ENCODE data around the gene PLCB1. TPM values are rescaled to one million over a fixed set of nuclear protein-coding genes. Genes with fewer than 3 reads are reported as not detected.
A peak's percentile ranks its signal among the peaks of the same experiment; 100 is the strongest.

PLCB1 gene
- total RNA-seq, 2 donors from 2014 or later: 1.8 to 3.0 TPM

DNA sequence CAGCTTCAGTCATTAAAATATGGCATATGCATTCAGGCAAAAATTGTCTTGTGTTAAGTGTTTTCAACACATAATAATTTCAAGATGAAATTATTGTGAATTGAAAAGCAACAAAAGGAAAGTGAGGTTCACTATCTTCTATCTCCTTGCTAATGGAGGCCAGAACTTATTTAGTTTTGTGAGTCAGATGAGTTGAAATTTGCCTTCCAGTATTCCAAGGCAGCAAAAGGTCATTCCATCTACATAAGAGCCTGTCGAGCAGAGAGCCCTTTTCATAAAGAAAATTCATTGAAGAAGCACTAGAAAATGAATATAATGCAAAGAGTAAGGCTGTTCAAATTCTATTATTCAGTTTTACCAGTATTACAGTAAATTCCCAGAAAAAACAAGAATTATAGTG is 274.3 kb downstream of the PLCB1 start:
- peaks cover 3% of the 10 kb centered on the region for H3K27me3 Mint-ChIP-seq
- no peak for ATAC-seq (replicated peaks)
- no peak overlapping the region for H3K4me3 Mint-ChIP-seq
- no peaks in the 10 kb centered on the region for H3K9me3 Mint-ChIP-seq
- H3K36me3 Mint-ChIP-seq (ENCODE audit: low read depth): no peaks in the 10 kb centered on the region
- H3K27ac Mint-ChIP-seq: no peak overlapping the region
- no peaks in the 10 kb centered on the region for H3K4me1 Mint-ChIP-seq

DNA sequence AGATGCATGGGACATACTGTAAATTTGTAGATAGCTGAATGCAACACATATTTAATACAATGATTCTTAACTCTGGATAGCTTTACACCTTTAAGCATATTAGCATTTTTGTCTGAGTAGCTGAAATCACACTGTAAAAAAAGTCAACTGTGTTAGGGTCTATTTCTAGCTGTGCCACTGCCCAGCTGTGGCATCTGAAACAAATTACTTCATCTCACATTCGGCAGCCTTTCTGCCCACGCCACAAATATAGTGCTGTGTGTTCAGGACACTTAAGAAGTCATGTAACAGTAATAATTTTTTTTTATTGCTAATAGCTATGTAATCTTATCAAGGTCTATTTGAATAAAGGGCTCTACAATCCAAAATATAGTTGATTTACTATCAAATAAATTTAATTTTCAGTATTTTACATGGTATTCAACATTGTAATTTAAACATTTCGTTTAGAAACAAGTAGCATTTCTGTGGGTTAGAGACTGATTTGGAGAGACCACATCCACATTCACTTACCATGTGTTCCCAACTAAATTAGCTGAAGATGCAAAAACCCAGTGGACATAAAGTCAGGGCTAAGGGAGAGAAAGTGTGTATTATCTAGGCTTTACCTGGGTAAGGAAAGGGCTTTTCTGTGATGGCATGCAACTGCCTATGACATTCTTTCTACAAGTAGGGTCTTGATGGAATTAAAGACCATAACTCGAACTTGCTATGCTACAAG is 276.7 kb downstream of the PLCB1 start:
- no peak for ATAC-seq (replicated peaks)
- Mint-ChIP-seq H3K4me1 (no peaks in the 10 kb centered on the region), H3K27ac (no peak overlapping the region), H3K27me3 (peaks cover 3% of the 10 kb centered on the region), H3K36me3 (ENCODE audit: low read depth) (no peaks in the 10 kb centered on the region), H3K9me3 (no peaks in the 10 kb centered on the region), H3K4me3 (no peak overlapping the region)

GRCh38 chr20:8413691-8414090 is 281.6 kb downstream of the PLCB1 start:
- Mint-ChIP-seq H3K36me3 (ENCODE audit: low read depth) (no peaks in the 10 kb centered on the region), H3K9me3 (no peaks in the 10 kb centered on the region), H3K4me3 (no peak overlapping the region), H3K27ac (no peak overlapping the region), H3K4me1 (no peaks in the 10 kb centered on the region), H3K27me3 (peaks cover 3% of the 10 kb centered on the region)
- ATAC-seq (replicated peaks): no peak

- H3K27me3 Mint-ChIP-seq: peaks cover 3% of the 10 kb centered on the region
- no peaks in the 10 kb centered on the region for H3K9me3 Mint-ChIP-seq
- no peak overlapping the region for H3K27ac Mint-ChIP-seq
- H3K4me1 Mint-ChIP-seq: no peaks in the 10 kb centered on the region
- no peak overlapping the region for H3K4me3 Mint-ChIP-seq
- ATAC-seq (replicated peaks): no peak
- H3K36me3 Mint-ChIP-seq (ENCODE audit: low read depth): no peaks in the 10 kb centered on the region
Observed at GRCh38 chr20:8414586-8415274, 282.7 kb downstream of the PLCB1 start.

- Mint-ChIP-seq H3K9me3 (no peaks in the 10 kb centered on the region), H3K27ac (no peak overlapping the region), H3K4me1 (peaks cover 8% of the 10 kb centered on the region), H3K4me3 (no peak overlapping the region), H3K36me3 (ENCODE audit: low read depth) (no peaks in the 10 kb centered on the region), H3K27me3 (no peaks in the 10 kb centered on the region)
- ATAC-seq (replicated peaks): no peak
Observed at GRCh38 chr20:8421981-8422380, 289.9 kb downstream of the PLCB1 start.

DNA sequence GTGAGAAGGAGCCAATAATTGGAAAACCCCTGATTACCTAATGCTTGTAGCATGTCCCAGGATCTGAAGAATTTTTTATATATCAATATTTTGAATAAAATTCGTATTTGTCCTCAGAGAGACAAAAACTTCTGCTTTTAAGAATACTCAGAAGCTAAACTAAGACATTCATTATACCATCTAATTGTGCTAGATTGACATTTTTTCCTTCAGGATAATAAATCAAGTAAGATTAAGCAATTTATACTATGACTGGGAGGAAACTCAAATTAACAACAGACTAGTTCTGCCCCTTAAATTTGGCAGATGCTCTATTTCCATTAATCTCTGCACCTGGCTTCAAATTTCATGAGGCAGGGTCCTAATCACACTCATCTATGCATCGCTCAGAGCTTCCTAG is 291.4 kb downstream of the PLCB1 start:
- Mint-ChIP-seq H3K36me3 (ENCODE audit: low read depth) (no peaks in the 10 kb centered on the region), H3K4me3 (no peak overlapping the region), H3K27me3 (no peaks in the 10 kb centered on the region), H3K27ac (no peak overlapping the region), H3K4me1 (peaks cover 9% of the 10 kb centered on the region), H3K9me3 (no peaks in the 10 kb centered on the region)
- no peak for ATAC-seq (replicated peaks)

GRCh38 chr20:8424010-8424409 is 291.9 kb downstream of the PLCB1 start:
- Mint-ChIP-seq H3K4me3 (no peak overlapping the region), H3K4me1 (peaks cover 13% of the 10 kb centered on the region), H3K27ac (no peak overlapping the region), H3K36me3 (ENCODE audit: low read depth) (no peaks in the 10 kb centered on the region), H3K27me3 (no peaks in the 10 kb centered on the region), H3K9me3 (no peaks in the 10 kb centered on the region)
- peak; percentile 37 for ATAC-seq (replicated peaks)

DNA sequence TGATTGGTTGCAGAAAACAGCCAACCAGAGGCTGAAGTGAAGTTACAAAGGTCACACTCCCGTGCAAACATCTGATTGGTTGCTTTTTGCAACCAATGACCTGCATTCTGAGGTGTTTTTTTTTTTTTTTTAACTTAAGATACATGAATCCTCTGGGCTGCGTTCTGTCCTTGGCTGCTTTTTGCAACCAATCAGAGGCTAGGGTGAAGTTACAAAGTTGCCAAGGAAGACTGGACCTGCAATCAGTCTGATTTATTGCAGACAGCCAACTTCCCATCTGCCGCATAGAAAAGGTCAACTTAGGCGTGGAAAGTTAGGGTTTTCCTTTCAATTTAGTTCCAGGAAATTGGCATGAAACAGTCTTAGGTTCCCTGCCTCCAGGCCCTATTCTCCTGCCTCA is 292.9 kb downstream of the PLCB1 start:
- Mint-ChIP-seq H3K4me3 (no peak overlapping the region), H3K4me1 (peaks cover 13% of the 10 kb centered on the region), H3K9me3 (no peaks in the 10 kb centered on the region)

DNA sequence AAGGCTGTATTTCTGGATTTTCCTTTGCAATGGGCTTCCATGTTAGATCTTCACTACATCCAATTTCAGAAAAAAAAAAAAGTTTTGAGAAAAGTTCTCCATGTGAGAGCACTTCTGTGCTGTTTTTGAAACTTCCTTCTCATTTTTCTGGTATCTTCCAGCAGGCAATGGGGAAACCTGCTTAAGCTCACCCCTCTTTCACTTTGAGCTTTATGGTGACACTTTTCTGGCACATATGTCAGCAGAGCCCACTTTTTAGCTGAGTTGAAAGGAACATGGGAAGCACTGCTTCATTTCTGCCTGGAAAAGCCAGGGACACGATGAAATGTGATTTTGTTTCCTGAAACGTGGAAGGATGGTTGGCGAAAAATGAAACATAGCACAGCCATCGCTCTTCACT is 293.7 kb downstream of the PLCB1 start:
- H3K4me3 Mint-ChIP-seq: no peak overlapping the region
- no peak for ATAC-seq (replicated peaks)
- H3K4me1 Mint-ChIP-seq: peaks cover 13% of the 10 kb centered on the region
- no peaks in the 10 kb centered on the region for H3K9me3 Mint-ChIP-seq
- H3K27ac Mint-ChIP-seq: no peak overlapping the region
- no peaks in the 10 kb centered on the region for H3K36me3 Mint-ChIP-seq (ENCODE audit: low read depth)
- no peaks in the 10 kb centered on the region for H3K27me3 Mint-ChIP-seq

More for the DNA sequence above, 292.9 kb downstream of the PLCB1 start:
- Mint-ChIP-seq H3K36me3 (ENCODE audit: low read depth) (no peaks in the 10 kb centered on the region), H3K27ac (no peak overlapping the region), H3K27me3 (no peaks in the 10 kb centered on the region)
- no peak for ATAC-seq (replicated peaks)

DNA sequence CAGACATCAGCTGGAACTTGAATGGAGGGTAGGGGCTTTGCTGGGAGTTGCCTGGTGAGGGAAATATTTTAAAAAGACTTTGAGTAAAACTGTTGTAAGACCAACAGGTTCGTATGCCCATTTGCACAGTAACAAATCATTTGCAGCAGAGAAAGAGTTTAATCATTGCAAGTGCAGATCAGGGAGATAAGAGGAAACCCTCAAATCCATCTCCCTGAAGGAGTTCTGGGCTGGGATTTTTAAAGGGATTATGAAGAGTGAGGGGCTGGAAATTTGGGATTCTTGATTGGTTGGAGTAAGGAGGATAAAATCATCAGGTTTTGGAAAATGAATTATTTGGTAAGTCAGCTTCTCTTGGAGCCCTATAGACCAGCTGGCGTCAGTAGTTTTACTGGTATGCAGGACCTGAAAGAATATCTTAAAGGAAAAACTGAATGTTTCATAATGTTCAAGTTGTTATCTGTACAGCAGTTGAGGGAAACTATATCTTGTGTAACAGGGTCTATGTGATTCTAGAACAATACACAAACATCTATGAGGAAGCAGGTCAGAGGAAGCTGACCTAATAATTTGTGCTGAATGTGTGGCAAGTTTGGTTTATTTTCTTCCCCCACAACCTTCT is 295.5 kb downstream of the PLCB1 start:
- no peaks in the 10 kb centered on the region for H3K27me3 Mint-ChIP-seq
- no peak overlapping the region for H3K4me3 Mint-ChIP-seq
- H3K4me1 Mint-ChIP-seq: peaks cover 13% of the 10 kb centered on the region
- no peak overlapping the region for H3K27ac Mint-ChIP-seq
- no peak for ATAC-seq (replicated peaks)
- H3K9me3 Mint-ChIP-seq: no peaks in the 10 kb centered on the region
- no peaks in the 10 kb centered on the region for H3K36me3 Mint-ChIP-seq (ENCODE audit: low read depth)

DNA sequence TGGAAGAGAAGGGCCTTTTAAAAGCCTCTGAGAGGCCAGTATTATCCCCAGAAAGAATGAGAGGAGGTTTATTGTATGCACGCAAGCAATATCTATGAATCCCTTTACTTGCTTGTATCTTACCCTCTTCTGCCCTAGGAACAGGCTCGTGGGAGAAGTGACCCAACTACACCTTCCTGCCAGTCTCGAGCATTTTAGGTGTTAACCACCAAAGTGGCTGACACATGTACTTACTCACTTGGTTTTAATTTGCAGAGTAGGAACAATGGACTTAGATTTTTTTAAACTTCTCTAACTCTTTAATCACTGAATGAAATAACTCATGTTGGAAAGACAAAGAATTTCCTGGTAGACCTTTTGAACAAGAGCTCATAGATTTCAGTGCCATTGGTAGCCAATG is 296.9 kb downstream of the PLCB1 start:
- no peaks in the 10 kb centered on the region for H3K36me3 Mint-ChIP-seq (ENCODE audit: low read depth)
- peaks cover 10% of the 10 kb centered on the region for H3K4me1 Mint-ChIP-seq
- H3K27ac Mint-ChIP-seq: no peak overlapping the region
- no peaks in the 10 kb centered on the region for H3K27me3 Mint-ChIP-seq
- H3K4me3 Mint-ChIP-seq: no peak overlapping the region
- H3K9me3 Mint-ChIP-seq: no peaks in the 10 kb centered on the region
- peak; percentile 90 for ATAC-seq (replicated peaks)

- no peaks in the 10 kb centered on the region for H3K9me3 Mint-ChIP-seq
- H3K27ac Mint-ChIP-seq: no peak overlapping the region
- ATAC-seq (replicated peaks): no peak
- H3K27me3 Mint-ChIP-seq: no peaks in the 10 kb centered on the region
- peaks cover 5% of the 10 kb centered on the region for H3K4me1 Mint-ChIP-seq
- no peaks in the 10 kb centered on the region for H3K36me3 Mint-ChIP-seq (ENCODE audit: low read depth)
- no peak overlapping the region for H3K4me3 Mint-ChIP-seq
Observed at GRCh38 chr20:8431538-8432434, 299.7 kb downstream of the PLCB1 start.

GRCh38 chr20:8432435-8433148 is 300.5 kb downstream of the PLCB1 start:
- no peaks in the 10 kb centered on the region for H3K9me3 Mint-ChIP-seq
- H3K27ac Mint-ChIP-seq: no peak overlapping the region
- H3K4me1 Mint-ChIP-seq: peaks cover 5% of the 10 kb centered on the region
- H3K36me3 Mint-ChIP-seq (ENCODE audit: low read depth): no peaks in the 10 kb centered on the region
- no peak overlapping the region for H3K4me3 Mint-ChIP-seq
- H3K27me3 Mint-ChIP-seq: no peaks in the 10 kb centered on the region
- ATAC-seq (replicated peaks): no peak

GRCh38 chr20:8433291-8433690 is 301.2 kb downstream of the PLCB1 start:
- peaks cover 5% of the 10 kb centered on the region for H3K4me1 Mint-ChIP-seq
- H3K27ac Mint-ChIP-seq: no peak overlapping the region
- no peak for ATAC-seq (replicated peaks)
- no peaks in the 10 kb centered on the region for H3K9me3 Mint-ChIP-seq
- H3K4me3 Mint-ChIP-seq: no peak overlapping the region
- no peaks in the 10 kb centered on the region for H3K36me3 Mint-ChIP-seq (ENCODE audit: low read depth)
- H3K27me3 Mint-ChIP-seq: no peaks in the 10 kb centered on the region
